ENCODE measurements around the gene PDCD7.

- TF ChIP-seq CTCF (IDR thresholded peaks at IDR 0.05) (no peak), POLR2A (IDR thresholded peaks at IDR 0.05) (no peak)
Observed at GRCh38 chr15:65156692-65157091, 23.1 kb upstream of the PDCD7 start.
